WTC11 (cell line): ENCODE results near the gene WAC.

ENCODE experiments used
- PRRX2 ChIP-seq: fragments of 250-450 bp; sonication (Bioruptor Pico); IDR thresholded peaks from 2 replicates; pipeline ENCODE4 v1.8.0; 2021; ENCODE audit warnings: mild to moderate bottlenecking
- TF ChIP-seq, protein P1 (sequence below): fragments of 200-600 bp; IDR thresholded peaks from 2 replicates; pipeline ENCODE4 v1.8.0; 2022; ENCODE audit warnings: antibody characterized with exemption

DNA sequence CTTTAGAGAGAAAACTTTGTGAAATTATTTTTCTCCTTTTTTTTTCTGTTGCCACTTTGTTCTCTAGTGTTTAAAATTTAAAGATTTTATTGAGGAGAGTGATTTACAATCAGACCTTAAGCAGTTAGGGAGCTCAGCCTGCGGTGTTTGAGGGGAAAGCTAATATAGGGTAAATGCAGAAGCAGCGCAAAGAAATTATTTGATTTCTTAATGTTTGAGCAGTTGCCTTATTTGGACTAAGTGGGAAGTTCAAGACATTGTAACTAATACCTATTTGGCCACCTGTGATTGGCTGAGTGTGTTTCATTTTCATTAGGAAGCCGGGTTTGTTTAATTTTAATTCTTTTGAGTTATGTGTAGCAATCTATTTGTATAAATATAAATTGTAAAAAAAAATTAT, 25.3 kb downstream of the WAC start:
- TF ChIP-seq PRRX2 (CRISPR knock-in tag), result no peak
- TF ChIP-seq, protein P1, sequence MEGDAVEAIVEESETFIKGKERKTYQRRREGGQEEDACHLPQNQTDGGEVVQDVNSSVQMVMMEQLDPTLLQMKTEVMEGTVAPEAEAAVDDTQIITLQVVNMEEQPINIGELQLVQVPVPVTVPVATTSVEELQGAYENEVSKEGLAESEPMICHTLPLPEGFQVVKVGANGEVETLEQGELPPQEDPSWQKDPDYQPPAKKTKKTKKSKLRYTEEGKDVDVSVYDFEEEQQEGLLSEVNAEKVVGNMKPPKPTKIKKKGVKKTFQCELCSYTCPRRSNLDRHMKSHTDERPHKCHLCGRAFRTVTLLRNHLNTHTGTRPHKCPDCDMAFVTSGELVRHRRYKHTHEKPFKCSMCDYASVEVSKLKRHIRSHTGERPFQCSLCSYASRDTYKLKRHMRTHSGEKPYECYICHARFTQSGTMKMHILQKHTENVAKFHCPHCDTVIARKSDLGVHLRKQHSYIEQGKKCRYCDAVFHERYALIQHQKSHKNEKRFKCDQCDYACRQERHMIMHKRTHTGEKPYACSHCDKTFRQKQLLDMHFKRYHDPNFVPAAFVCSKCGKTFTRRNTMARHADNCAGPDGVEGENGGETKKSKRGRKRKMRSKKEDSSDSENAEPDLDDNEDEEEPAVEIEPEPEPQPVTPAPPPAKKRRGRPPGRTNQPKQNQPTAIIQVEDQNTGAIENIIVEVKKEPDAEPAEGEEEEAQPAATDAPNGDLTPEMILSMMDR, result no peak
